Stimulated activated CD8-positive, alpha-beta memory T cell treated with anti-CD3 and anti-CD28 coated beads, Interleukin-7, amount 100 ng/mL, for 1 hour (primary cell): Measurements from ENCODE around the gene MAP10.

ENCODE experiments used
- DNase-seq, 2 donors: peaks; one replicate each; pipeline ENCODE4 v3.0.0-alpha.2; 2020; ENCODE audit warnings: low read depth in 2 of 2

Gene MAP10

DNA sequence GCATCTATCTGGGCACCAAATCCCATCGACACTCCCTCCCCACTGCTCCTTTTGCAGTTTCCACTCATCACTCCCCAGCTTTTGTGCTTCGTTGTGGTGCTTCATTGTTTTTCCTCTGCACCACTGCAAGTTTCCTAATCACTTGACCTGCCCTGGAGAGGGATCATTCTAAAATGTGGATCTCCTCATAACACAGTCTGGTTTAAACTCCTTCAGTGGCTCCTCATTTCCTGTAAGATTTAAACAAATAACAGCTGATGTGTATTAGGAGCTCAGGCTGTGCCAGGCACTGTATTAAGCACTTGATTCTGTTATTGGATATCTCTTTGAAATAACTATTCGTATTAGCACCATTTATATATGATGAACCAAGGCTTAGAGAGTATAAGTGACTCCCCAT is 51.3 kb downstream of the MAP10 start:
- DNase-seq = no peak
